ENCODE data around the gene FCGBP. TPM values are rescaled to one million over a fixed set of nuclear protein-coding genes. Genes with fewer than 3 reads are reported as not detected.

The FCGBP gene
- total and polyA plus RNA-seq, 2 of the 4 experiments (the other 2 are of a cell fraction), result under 0.01 to 0.03 TPM

DNA sequence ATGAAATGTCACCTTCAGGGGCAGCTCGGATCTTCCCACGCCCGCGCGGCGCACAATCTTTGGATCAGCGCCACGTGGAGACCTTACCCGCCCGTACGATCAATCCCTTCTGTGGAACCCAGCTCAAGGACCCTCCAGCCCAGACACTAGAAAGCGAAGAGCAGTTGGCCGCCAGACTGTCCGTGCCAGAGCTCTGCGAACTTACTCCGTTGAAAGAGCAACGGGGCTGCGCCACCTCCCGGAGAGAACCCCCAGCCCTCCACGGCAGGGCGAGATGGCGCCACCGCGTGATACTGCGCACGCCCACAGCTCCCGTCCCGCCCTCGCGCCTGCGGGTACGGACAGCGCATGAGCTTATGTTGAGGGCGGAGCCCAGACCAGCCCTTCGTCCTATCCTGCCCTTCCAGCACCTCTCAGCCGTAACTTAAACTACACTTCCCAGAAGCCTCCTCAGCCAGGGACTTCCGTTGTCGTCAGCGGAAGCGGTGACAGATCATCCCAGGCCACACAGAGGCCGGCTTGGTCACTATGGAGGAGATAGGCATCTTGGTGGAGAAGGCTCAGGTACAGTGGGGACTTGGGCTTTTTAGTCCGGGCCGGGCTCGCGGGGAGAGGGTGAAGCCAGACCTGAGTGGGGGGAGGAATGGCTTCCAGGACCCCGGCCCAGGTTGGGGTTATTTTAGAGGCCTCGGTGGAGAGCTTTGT lies 36.4 kb upstream of the FCGBP start, which contains the start of gene PSMC4:
Gene PSMC4, plus strand, starts transcription at position 491 of the 705 bp plus-strand sequence. Its CDS starts 38 bp downstream, at position 529.
- Histone ChIP-seq H3K27me3 (ENCODE audit: control insufficient read depth, insufficient read depth, low read length) (no peaks in the 10 kb centered on the region), H2AK9ac (replicated peaks; ENCODE audit: low read depth, low read length, poor library complexity) (peak within 1 kb of the TSS; percentile 97), H4K8ac (ENCODE audit: low read depth in 2 of 2, low read length in 2 of 2) (peak within 1 kb of the TSS; percentile 14 to 87), H2BK5ac (ENCODE audit: low read depth, low read length, poor library complexity, severe bottlenecking) (peak within 1 kb of the TSS; percentile 47), H3K79me1 (ENCODE audit: low read depth in 1 of 2, low read length in 2 of 2) (peaks cover 14 to 40% of the 10 kb centered on the region in 2 experiments), H4K91ac (ENCODE audit: insufficient read depth, low read depth, low read length) (peak within 1 kb of the TSS; percentile 78), H2BK120ac (ENCODE audit: low read depth, low read length) (peak within 1 kb of the TSS; percentile 18; the same call in 1 of the 2 replicates), H3K9me3 (ENCODE audit: control insufficient read depth, insufficient read depth, low read length) (no peaks in the 10 kb centered on the region), H4K5ac (ENCODE audit: low read depth, low read length) (peak within 1 kb of the TSS; percentile 73), H4K20me1 (ENCODE audit: insufficient read depth, low read length) (peaks cover 4% of the 10 kb centered on the region; the same call in 1 of the 2 replicates), H3K9me1 (ENCODE audit: insufficient read depth, low read length) (no peaks in the 10 kb centered on the region), H3K36me3 (ENCODE audit: control insufficient read depth, insufficient read depth, low read length) (peaks cover 23% of the 10 kb centered on the region), H3K56ac (ENCODE audit: extremely low read depth, insufficient read depth, low read length) (peak within 1 kb of the TSS; percentile 83), H2AFZ (replicated peaks; ENCODE audit: low read length, poor library complexity) (peak within 1 kb of the TSS; percentile 97), H3K4me1 (ENCODE audit: control insufficient read depth, insufficient read depth, low read length) (peaks cover 2% of the 10 kb centered on the region; the same call in 1 of the 2 replicates), H2BK15ac (ENCODE audit: low read depth, low read length) (no peak within 1 kb of the TSS), H3K4me3 (ENCODE audit: insufficient read depth, low read depth, low read length) (peak within 1 kb of the TSS; percentile 62), H3K9ac (ENCODE audit: low read depth, low read length) (peak within 1 kb of the TSS; percentile 76), H3K23ac (ENCODE audit: low read depth, low read length) (peak within 1 kb of the TSS; percentile 76), H3K4me2 (ENCODE audit: low read depth, low read length) (peak within 1 kb of the TSS; percentile 98), H2AK5ac (ENCODE audit: low read depth, low read length) (peak within 1 kb of the TSS; percentile 71), H3K4ac (ENCODE audit: low read depth, low read length) (peak within 1 kb of the TSS; percentile 82), H3K18ac (ENCODE audit: low read depth, low read length) (peak within 1 kb of the TSS; percentile 18; the same call in 1 of the 2 replicates), H3K14ac (replicated peaks; ENCODE audit: low read depth, low read length) (peak within 1 kb of the TSS; percentile 88), H3K27ac (ENCODE audit: insufficient read depth, low read length) (peak within 1 kb of the TSS; percentile 66), H2BK20ac (ENCODE audit: low read depth, low read length) (no peak within 1 kb of the TSS)
- dilution Hi-C loops (cut with HindIII; ENCODE audit: low sequenced_read_pairs, unreplicated experiment) (no loop called here), in situ Hi-C loops (cut with MboI; ENCODE audit: low sequenced_read_pairs) (no loop called here), intact Hi-C loops (cut with micrococcal nuclease) (loop anchor here (1.0 to 2.0 kb wide), 2 partner anchors 124 to 178 kb away; partner anchors contain the start of gene FBL)
- ChIA-PET CTCF (interaction anchor here (0.6 to 1.9 kb wide), 9 partner anchors 13 to 1851 kb away, joined by 3 to 17 read pairs (median 4); partner anchors contain the start of genes FBL and ZNF546), POLR2A (ENCODE audit: unreplicated experiment) (no interaction called here)
- WGBS, 2 experiments (ENCODE audit: extremely low coverage in 2 of 2, insufficient read length in 1 of 2), result 1% methylated on average over 22 of the region's 47 CpGs; no CpG with 5 or more reads in 1 of the 2 experiments
- peak; percentile 99 for DNase-seq
- peak; percentile 80 for TF ChIP-seq SMC3 (IDR thresholded peaks at IDR 0.05; ENCODE audit: low read depth, low read length)
- TF ChIP-seq POLR2A (IDR thresholded peaks at IDR 0.05; ENCODE audit: low read depth, low read length), result peak; percentile 95
- TF ChIP-seq MAFK (IDR thresholded peaks at IDR 0.05; ENCODE audit: low read depth, low read length), result no peak
- TF ChIP-seq CEBPB (IDR thresholded peaks at IDR 0.05; ENCODE audit: low read depth, low read length), result 0 out of 2 replicates have a peak, but pooled peaks have one; percentile 12
- TF ChIP-seq MXI1 (IDR thresholded peaks at IDR 0.05; ENCODE audit: borderline replicate concordance, low read depth, low read length), result peak; percentile 94; the same call in 1 of the 2 replicates
- peak; percentile 2; the same call in 1 of the 2 replicates for TF ChIP-seq FOS (IDR thresholded peaks at IDR 0.05; ENCODE audit: low read depth, low read length)
- no peak for TF ChIP-seq RFX5 (IDR thresholded peaks at IDR 0.05; ENCODE audit: low read depth, low read length)
- TF ChIP-seq RAD21 (IDR thresholded peaks at IDR 0.05; ENCODE audit: low read length), result peak; percentile 71
- TF ChIP-seq, protein P1, sequence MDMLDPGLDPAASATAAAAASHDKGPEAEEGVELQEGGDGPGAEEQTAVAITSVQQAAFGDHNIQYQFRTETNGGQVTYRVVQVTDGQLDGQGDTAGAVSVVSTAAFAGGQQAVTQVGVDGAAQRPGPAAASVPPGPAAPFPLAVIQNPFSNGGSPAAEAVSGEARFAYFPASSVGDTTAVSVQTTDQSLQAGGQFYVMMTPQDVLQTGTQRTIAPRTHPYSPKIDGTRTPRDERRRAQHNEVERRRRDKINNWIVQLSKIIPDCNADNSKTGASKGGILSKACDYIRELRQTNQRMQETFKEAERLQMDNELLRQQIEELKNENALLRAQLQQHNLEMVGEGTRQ (IDR thresholded peaks at IDR 0.05; ENCODE audit: low read depth, low read length), result peak; percentile 70; the same call in 1 of the 2 replicates
- peak; percentile 76; the same call in 1 of the 2 replicates for TF ChIP-seq MAZ (IDR thresholded peaks at IDR 0.05; ENCODE audit: borderline replicate concordance, low read depth, low read length)
- TF ChIP-seq BHLHE40 (IDR thresholded peaks at IDR 0.05; ENCODE audit: low read depth, low read length), result peak; percentile 34; the same call in 1 of the 2 replicates
- peak; percentile 96; the same call in 1 of the 2 replicates for TF ChIP-seq CHD1 (IDR thresholded peaks at IDR 0.05; ENCODE audit: low read depth, low read length)
- no peak for TF ChIP-seq NFE2L2 (IDR thresholded peaks at IDR 0.05; ENCODE audit: low read depth, low read length)
- TF ChIP-seq, protein P2, sequence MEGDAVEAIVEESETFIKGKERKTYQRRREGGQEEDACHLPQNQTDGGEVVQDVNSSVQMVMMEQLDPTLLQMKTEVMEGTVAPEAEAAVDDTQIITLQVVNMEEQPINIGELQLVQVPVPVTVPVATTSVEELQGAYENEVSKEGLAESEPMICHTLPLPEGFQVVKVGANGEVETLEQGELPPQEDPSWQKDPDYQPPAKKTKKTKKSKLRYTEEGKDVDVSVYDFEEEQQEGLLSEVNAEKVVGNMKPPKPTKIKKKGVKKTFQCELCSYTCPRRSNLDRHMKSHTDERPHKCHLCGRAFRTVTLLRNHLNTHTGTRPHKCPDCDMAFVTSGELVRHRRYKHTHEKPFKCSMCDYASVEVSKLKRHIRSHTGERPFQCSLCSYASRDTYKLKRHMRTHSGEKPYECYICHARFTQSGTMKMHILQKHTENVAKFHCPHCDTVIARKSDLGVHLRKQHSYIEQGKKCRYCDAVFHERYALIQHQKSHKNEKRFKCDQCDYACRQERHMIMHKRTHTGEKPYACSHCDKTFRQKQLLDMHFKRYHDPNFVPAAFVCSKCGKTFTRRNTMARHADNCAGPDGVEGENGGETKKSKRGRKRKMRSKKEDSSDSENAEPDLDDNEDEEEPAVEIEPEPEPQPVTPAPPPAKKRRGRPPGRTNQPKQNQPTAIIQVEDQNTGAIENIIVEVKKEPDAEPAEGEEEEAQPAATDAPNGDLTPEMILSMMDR (conservative IDR thresholded peaks at IDR 0.05; ENCODE audit: low read depth, low read length), result peak; percentile 84
- ATAC-seq (ENCODE audit: low read depth), result peak; percentile 99
- no TSS peak for BruUV-seq (replicated peaks)

Measured in IMR-90 (cell line).